ENCODE measurements around the gene NR2C1. TPM values are rescaled to one million over a fixed set of nuclear protein-coding genes. Genes with fewer than 3 reads are reported as not detected.

Gene NR2C1
- total and polyA plus RNA-seq, 11 donors, result 11.0 to 45.6 (median 34.5) TPM

- DNase-seq (no peak), ATAC-seq (no peak)
- TF ChIP-seq, protein P1, sequence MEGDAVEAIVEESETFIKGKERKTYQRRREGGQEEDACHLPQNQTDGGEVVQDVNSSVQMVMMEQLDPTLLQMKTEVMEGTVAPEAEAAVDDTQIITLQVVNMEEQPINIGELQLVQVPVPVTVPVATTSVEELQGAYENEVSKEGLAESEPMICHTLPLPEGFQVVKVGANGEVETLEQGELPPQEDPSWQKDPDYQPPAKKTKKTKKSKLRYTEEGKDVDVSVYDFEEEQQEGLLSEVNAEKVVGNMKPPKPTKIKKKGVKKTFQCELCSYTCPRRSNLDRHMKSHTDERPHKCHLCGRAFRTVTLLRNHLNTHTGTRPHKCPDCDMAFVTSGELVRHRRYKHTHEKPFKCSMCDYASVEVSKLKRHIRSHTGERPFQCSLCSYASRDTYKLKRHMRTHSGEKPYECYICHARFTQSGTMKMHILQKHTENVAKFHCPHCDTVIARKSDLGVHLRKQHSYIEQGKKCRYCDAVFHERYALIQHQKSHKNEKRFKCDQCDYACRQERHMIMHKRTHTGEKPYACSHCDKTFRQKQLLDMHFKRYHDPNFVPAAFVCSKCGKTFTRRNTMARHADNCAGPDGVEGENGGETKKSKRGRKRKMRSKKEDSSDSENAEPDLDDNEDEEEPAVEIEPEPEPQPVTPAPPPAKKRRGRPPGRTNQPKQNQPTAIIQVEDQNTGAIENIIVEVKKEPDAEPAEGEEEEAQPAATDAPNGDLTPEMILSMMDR (IDR thresholded peaks at IDR 0.05), result no peak
- TF ChIP-seq POLR2A (IDR thresholded peaks at IDR 0.05), result no peak
- no peak overlapping the region for H3K4me3 ChIP-seq
- H3K36me3 ChIP-seq, result peaks cover 0 to 34% (median 12%) of the 10 kb centered on the region in 9 donors
- H3K27ac ChIP-seq, result no peak overlapping the region
- intact Hi-C loops (cut with DNase I), result no loop called here
- H3K27me3 ChIP-seq, result no peaks in the 10 kb centered on the region
- peaks cover 0 to 19% (median 0%) of the 10 kb centered on the region in 12 donors for H3K4me1 ChIP-seq
- no peaks in the 10 kb centered on the region for H3K9me3 ChIP-seq
- WGBS, 4 donors, result 97 to 100% (median 99%) methylated on average over 1 of the region's 1 CpG
Observed at GRCh38 chr12:94970560-94970959, 102.9 kb downstream of the NR2C1 start.

Other genes with a start within 250 kb of the NR2C1 start
- 100 to 1,000 TPM; 195 to 638 (median 351) TPM for gene NDUFA12, start 69.9 kb downstream of the NR2C1 start, total RNA-seq
- 100 to 1,000 TPM; 550 to 872 TPM for gene NDUFA12, start 69.9 kb downstream of the NR2C1 start, polyA plus RNA-seq
- gene FGD6, start 143.8 kb upstream of the NR2C1 start, total RNA-seq, result 10 to 100 TPM; 11.9 to 29.1 (median 19.5) TPM
- 1 to 10 TPM; 2.8 to 2.9 TPM for gene FGD6, start 143.8 kb upstream of the NR2C1 start, polyA plus RNA-seq
- 10 to 100 TPM; 53.6 to 89.9 (median 66.2) TPM for gene VEZT, start 144.2 kb upstream of the NR2C1 start, total RNA-seq
- 10 to 100 TPM; 14.6 to 36.2 TPM for gene VEZT, start 144.2 kb upstream of the NR2C1 start, polyA plus RNA-seq